HG03521 (cell line): ENCODE measurements around the gene PPBP.

Source experiments
- ATAC-seq: cut with Tn5 transposase; IDR thresholded peaks from one replicate; pipeline ENCODE4 v1.9.1; 2021; ENCODE audit warnings: mild to moderate bottlenecking, moderate library complexity; ENCODE audit not compliant: unreplicated experiment

Gene PPBP

GRCh38 chr4:73988061-73988460 lies at the start of gene PPBP:
TSS of gene PPBP (minus strand) at chr4:73988190. CDS start at chr4:73988103, 87 bp downstream.
- ATAC-seq = no peak

GRCh38 chr4:74037076-74037955 lies 49.3 kb upstream of the PPBP start:
- no peak for ATAC-seq

GRCh38 chr4:74033739-74034138 lies 45.7 kb upstream of the PPBP start:
- no peak for ATAC-seq

- ATAC-seq = no peak
Measured at GRCh38 chr4:74032064-74032463, 44.1 kb upstream of the PPBP start.

DNA sequence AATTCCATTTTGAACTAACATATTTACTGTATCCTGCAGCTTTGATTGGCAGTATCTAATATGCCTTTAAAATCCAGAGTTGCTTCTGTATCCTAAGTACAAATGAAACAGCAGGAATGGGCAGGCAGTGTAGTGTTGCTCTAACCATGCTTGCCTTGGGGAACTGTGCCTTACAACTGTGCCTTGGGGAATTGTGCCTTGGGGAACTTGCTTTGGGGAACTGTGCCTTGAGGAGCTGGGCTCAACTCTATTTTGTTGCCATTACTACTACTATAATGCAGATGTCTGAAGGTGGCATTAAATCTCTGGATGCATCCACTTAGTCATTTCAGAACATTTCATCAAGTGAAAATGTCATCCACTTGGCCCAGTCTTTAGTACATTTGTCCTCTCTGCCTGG lies 43.6 kb upstream of the PPBP start:
- no peak for ATAC-seq

GRCh38 chr4:74030285-74030684 lies 42.3 kb upstream of the PPBP start:
- ATAC-seq = no peak

DNA sequence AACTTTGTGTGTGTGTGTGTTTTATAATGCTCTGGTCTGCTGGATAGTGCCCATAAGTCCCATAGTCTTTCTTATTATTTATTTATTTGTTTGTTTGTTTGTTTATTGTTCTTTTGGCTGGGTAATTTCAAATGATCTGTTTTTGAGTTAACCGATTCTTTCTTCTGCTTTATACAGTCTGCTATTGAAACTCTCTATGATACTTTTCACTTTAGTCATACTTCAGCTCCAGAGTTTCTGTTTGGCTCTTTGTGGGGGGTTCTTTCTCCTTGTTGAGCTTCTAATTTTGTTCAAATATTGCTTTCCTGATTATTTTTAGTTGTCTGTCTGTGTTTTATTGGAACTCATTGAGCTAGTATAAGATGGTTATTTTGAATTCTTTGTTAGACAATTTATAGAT lies 40.5 kb upstream of the PPBP start:
- ATAC-seq = no peak

DNA sequence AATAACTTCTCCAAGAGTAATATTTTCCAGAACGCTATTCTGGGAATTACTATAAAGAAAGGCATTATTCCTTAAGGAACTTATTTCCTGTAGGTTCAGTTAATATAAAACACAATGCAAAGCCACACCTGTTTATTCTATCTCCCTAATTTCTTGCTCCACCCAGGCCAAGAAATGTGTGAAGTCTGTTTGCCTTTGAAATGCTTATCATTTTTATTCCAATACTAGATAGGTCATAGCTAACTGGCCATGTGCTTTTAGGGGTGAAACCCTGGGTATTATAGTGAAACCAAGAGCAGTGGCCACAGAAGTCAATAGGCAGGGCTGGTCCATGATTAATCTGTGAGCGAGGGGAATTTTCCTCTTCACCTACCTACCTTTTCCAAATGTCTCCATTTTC lies 35.7 kb upstream of the PPBP start:
- no peak for ATAC-seq

- ATAC-seq = no peak
Measured at GRCh38 chr4:74021601-74022000, 33.6 kb upstream of the PPBP start.

GRCh38 chr4:74018771-74019170 lies 30.8 kb upstream of the PPBP start:
- no peak for ATAC-seq

- no peak for ATAC-seq
Measured at GRCh38 chr4:74018116-74018515, 30.1 kb upstream of the PPBP start.

- ATAC-seq = no peak
Measured at GRCh38 chr4:74016068-74016467, 28.1 kb upstream of the PPBP start.

GRCh38 chr4:74015126-74015780 lies 27.3 kb upstream of the PPBP start:
- ATAC-seq = no peak

GRCh38 chr4:74014332-74014731 lies 26.3 kb upstream of the PPBP start:
- no peak for ATAC-seq

GRCh38 chr4:74013264-74013663 lies 25.3 kb upstream of the PPBP start:
- ATAC-seq = no peak

- no peak for ATAC-seq
Measured at GRCh38 chr4:74012130-74012529, 24.1 kb upstream of the PPBP start.

GRCh38 chr4:74009307-74009706 lies 21.3 kb upstream of the PPBP start:
- no peak for ATAC-seq

- no peak for ATAC-seq
Measured at GRCh38 chr4:74006009-74006476, 18.1 kb upstream of the PPBP start.

DNA sequence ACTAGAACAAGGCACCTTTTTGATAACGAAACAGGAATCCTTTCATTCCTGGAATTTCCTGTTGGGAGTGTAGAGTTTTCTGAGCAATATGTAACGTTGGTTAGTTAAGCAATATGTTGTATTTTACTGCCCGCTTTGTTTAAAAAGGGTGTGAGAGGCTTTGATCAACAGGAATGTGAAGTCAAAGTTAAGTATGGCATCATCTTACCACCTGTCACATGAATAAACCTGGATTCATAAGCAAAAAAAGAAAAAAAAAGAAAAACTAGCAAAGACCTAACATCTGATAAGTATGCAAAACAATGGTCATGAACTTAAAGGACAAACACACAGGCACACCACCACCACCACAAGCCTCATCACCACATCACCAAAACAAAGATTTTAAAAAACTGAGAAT lies 17.5 kb upstream of the PPBP start:
- ATAC-seq = no peak

- no peak for ATAC-seq
Measured at GRCh38 chr4:74004668-74005067, 16.7 kb upstream of the PPBP start.

GRCh38 chr4:74000301-74000700 lies 12.3 kb upstream of the PPBP start:
- ATAC-seq = no peak
